H4 (cell line): ENCODE data around the gene DYRK1B. TPM values are rescaled to one million over a fixed set of nuclear protein-coding genes. Genes with fewer than 3 reads are reported as not detected.
"Not testable (repeated sequence)": the region's sequence is repeated elsewhere in the genome, so short reads cannot be mapped to it uniquely, and the experiment has no call there.

Experiments
- DNase-seq: peaks from one replicate; pipeline ENCODE4 v3.0.0-alpha.2; 2015; ENCODE audit warnings: low spot score
- total RNA-seq: library from RNA; depleted of rRNA; stranded (reverse); fragments of >200 nt; shearing (Covaris generic); gene quantifications from 2 replicates; pipeline ENCODE4 v1.2.3, GENCODE V29; 2014

DYRK1B gene
- total RNA-seq, 1 experiment from 2014 or later = 4.2 TPM

DNA sequence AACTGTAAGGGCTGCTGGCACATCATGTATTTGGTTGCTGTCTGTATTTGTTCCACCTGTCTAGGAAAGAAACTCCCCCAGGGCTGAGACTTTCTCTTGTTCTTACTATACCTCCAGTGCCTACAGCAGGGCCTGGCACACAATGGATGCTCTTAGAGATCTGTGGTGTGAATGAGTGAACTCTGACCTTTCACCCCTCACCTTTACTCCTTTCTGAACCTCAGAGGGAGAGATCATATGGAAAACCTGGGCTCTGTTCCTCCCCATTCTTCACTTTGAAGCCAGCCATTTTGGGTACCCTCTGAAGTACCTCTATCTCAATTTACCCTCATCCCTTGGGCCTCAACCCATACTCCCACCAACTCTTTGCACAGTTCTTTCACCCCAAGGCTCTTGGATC lies 3.1 kb downstream of the DYRK1B start:
- no peak for DNase-seq

DNA sequence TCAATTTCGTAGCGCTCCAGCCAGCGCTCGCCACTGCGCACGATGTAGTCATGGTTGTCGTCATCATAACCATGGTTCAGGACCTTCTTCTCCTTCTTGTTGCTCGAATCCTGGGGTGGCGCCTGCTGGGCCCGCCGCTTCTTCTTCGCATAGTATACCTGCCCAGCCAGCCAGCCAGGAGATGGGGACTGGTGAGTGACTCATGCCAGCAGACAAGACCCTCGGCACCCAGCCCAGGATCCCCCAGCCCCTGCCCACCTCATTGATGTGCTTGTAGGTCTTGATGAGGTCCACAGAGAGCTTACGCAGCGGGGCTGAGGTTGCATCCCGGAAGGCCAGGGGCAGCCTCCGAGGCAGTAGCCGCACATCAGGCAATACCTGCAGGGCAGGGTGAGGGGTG lies 3.6 kb downstream of the DYRK1B start:
- DNase-seq = no peak

DNA sequence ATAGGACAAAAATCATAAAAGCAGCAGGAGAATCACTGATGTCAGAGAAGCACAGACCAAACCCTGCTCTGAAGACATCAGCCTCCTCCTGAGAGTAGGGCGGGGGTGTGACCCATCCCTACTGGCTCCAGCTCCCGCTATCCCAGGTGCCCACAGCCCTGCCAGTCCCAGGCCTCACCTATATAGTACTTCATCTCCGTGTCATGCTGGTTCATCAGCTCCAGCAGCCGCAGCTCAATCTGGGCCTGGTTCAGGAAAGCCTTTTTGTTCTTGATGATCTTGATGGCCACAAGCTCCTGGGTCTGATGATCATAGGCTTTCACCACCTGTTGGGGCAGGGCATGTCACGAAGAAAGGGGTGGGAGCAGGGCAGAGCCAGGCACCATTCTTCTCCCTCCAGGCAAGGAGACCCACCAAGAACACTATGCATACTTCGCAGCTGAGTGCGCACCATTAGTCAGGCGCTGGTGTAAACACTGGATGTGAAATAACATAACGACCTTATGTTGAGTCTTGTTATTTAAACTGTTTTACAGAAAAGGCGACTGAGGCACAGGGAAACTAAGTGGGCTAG lies 4.2 kb downstream of the DYRK1B start:
- no peak for DNase-seq

DNA sequence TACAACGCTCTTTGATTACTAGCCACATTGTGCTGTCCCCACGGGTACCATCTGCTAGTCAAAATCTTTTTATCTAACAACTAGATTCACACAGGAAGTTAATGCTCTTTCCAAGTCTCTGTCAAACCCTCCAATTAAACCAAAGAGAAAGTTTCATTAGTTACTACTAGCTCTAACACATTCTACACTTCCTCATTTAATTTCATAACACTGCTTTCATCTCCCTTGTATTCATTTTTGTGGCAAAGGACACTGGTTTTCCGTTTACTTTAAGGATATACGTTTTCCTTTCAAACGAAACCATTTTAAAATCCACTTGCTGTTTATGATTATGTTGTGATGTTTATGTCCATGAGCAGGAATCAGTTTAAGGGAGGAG lies 5.3 kb downstream of the DYRK1B start:
- DNase-seq = no peak

DNA sequence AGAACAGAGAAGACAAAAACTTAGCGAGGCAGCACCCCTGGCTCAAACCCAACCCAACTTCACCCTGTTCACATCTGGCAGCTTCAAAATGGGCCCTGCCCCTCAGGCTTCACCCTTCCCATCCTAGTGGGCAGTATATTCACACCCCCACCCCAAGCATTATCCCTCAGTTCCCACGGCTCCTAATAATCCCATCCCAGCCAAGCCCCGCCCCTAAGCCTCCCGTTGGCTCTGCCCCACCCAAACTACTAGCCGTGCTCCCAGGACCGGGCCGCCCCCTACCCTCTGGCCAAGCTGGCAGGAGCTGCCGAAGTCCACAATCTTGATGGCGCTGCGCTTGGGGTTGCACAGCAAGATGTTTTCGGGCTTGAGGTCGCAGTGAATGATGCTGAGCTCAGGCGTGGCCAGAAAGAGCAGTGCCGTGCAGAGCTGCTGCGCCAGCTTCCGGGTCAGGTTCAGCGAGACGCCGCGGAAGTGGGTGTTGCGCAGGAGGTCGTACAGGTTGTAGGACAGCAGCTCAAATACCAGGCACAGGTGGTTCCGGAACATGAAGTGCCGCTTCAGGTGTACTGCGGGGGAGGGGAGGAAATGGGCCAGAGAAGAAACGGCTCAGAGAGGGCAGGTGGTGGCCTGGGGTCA lies 5.8 kb downstream of the DYRK1B start:
- DNase-seq = no peak

DNA sequence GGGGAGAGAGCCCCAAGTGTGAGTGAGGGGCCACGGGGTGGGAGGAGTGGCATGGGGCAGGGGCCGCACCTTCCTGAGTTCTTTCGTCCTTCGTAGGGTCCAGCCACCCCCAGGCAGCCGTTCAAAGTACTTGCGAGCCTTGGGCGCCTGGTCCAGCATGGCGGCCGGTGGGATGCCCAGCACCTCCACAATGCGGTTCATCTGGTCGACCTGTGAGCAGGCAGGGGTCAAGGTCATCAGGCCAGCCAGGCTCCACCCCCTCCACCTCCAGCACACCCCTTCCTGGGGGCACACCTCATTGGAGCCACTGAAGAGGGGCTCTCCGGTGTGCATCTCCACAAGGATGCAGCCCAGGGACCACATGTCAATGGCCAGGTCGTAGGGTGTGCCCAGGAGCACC lies 6.7 kb downstream of the DYRK1B start:
- no peak for DNase-seq

DNA sequence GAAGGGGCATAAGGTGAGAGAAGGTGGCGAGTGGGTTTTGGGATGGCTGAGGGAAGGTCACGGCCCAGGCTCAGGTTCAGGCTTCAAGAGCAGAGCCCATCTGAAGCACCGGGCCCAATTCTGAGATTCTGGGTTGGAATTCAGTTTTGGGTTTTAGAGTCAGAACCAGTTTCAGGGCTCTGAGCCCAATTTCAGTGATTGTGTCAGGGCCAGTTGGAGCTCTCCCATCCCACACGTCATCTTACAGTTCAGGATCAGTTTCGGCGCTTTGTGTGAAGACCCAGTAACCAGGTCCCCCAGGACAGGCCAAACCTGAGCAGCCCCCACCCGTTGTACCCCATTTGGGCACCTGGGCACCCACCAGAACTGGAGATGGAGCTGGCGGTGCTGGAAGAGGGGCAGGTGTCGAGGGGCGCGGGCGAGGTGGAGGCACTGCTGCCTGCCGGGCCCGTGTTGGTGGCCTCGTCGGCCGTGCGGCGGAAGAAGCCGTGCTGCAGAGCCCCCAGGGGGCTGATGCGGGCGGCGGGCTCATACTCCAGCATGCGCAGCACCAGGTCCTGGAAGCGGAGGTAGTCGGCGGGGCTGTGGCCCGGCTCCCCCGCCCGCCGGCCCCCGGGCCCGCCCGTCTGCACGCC lies 7.5 kb downstream of the DYRK1B start:
- DNase-seq = no peak

DNA sequence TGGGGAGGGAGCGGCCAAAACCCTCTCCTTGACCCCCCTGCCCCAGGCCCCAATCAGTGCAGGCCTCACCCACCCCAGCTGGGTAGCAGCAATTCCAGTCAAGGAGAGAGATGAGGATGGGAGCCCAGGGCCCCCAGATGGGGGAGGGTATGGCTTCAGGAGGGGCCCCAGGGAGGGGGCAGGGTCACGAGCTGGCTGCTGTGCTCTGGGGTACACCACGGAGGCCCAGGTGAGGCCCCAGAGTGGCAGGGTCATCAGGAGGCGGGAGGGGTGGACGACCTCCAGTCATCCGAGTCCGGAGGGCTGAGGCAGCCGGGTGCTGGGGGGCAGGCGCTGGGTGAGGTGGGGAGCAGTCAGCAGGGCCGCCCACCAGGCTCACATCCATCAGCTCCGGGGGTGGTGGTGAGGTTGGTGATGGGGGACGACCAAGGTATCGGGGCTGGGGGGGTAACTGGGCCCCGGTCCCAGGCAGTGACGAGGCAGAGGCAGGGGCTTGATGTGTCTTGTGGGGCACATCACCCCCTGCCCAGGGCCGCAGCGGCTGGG lies 8.4 kb downstream of the DYRK1B start:
- no peak for DNase-seq

DNA sequence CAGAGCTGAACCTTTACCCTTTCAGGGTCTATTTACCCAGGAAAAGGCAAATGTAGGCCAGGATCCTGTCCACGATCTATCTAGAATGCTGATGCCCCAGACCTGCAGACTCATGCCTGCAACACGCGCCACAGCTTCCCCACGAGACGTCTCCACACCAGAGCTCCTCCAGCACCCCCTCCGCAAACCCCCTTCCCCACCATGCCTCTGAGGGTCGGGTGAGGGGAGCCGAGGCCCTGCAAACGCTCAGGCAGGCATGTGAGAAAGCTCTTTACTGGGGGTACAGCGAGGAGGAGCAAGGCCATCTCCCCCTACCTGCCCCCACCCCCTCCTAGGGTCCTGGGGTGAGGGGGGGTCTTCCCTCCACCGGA lies 8.9 kb downstream of the DYRK1B start:
- no peak for DNase-seq

DNA sequence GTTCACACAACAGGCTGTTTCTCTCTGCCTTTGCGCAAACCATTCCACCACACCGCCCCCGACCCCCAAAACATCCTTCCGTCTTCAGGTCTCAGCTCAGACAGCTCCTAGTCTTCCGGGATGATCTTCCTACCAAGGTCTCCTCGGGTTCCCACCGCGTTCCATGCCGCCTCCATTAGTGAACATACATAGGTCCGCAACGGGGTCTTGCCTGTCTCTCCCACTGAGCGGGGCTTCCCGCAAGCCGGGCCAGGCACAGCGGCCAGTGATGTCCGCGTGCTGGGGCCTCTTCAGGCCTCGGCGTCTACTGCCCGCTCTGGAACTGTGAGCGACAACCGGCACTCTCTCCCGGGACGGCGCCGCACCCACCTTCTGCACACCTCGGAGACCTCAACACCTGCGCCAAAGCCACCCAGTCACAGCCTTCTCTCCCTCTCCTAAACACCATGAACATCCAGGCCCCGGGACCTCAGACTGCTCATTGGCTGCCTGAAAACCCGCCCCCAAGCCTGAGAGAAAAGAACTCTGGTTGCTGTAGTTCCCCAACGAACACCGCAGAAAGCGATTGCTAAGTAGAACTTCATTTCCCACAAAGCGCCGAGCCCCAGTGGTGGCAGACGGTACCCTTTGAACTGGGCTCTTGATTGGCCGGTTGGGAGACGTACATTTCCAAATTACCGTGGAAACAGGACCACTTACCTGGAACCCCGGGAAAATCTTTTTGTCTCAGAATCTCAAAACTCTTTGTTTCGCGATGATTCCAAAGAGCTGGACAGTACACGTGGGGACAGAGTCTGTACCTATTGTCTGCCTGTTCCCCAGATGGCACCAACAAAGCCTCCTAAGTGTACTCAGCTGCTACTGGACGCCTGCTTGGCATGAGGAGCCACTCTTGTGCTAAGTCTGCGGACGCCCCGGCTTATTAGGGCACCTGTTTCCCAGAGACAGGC lies 9.5 kb downstream of the DYRK1B start:
- DNase-seq = peak; percentile 73

DNA sequence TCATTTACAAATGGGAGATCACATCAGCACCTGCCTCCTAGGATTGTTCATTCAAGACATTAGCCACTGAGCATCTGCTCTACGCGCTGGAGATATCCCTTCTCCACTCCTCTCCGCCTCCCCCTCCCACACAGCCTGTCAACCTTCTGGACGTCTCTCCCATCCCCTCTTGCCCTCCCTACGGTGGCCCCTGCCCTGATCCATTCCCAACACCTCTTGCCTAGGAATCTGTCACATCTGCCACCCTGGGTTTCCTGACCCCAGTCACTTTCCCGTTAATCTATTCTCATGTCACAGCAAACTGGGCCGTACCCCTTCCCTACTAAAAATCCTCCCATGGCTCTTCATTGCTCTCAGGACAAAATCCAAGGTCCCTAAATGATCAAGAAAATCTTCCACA lies 10.3 kb downstream of the DYRK1B start:
- DNase-seq = no peak

DNA sequence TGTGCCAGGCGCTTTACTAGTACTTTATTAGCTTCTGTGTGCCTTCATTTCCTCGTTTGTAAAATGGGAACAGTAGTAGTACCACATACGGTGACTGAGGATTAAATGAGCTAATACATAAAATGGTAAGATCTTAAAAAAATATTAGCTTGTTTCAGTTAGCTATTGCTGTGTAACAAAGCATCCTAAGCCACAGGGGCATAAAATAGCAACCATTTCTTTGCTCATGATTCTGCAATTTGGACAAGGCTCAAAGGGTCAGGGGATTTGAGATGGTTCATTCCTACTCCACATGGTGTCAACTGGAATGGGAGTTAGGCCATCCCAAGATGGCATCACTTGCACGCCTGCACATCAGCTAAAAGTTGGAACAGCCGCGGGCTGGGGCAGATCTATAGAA lies 13.3 kb downstream of the DYRK1B start:
- no peak for DNase-seq

DNA sequence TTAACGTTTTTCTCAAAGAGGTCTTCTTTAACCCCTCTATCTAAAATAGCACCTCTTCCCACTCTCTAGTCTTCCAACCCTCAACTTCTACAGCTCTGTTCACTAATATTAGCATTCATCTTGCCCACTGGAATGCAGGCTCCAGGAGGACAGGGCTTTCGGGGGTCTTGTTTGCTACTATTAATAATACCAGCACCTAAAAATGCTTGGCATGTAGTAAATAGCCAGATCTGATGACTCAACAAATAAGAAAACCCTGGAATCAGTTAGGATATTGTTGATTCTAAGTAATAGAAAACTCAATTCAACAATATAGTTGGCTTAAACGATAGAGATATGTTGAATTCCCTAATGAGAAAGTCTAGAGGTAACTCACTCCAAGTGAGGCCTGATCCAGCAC lies 14.2 kb downstream of the DYRK1B start:
- no peak for DNase-seq

DNA sequence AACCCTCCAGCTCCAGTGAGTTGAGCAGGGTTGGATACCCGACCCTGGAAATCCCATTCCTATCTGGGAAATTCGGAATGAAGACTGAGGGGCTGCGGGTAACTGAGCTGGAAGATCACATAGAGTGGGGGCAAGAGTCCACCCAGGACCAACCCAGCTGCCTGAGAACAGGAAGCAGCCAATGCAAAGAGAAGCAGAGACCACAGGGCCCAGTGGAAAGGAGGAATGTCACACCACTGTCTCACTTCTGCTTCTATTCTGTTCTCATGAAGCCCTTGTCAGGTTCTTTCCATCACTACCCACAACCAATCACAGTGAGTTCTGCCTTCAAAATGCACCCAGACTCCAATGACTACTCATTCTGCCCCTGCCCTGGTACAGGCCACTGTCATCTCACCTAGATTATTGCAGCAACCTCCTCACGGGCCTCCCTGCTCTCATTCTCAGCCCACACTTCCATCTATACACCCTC lies 15.3 kb downstream of the DYRK1B start:
- DNase-seq = no peak

DNA sequence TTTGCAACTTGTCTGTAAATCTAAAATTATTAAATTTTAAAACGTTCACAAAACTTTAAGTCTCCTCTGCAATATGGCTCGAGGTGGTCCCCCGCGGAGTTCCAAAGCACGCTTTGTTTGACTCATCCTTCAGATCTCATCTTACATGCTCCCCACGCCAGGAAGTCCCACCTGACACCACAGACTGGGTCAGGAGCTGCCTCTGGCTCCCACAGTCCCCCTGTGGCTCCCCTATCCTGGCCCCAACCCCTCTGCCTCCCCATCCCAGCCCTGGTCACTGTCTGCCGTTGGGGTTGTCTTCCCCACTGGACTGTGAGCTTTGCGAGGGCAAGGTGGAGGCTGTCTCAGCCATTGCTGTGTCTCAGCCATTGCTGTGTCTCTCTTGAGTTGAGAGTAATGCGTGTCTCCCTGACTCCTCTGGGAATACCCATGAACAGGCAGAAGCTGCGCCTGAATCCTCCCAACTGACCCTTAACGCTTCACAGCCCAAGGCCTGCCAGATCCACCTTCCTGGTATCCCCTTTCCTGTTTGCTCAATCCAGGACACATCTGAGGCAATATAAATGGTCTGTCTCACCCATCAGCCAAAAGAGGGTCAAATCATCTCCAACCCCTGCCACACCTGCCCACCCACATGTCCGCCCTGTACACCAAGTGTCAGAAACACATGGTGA lies 15.9 kb downstream of the DYRK1B start:
- DNase-seq = no peak

DNA sequence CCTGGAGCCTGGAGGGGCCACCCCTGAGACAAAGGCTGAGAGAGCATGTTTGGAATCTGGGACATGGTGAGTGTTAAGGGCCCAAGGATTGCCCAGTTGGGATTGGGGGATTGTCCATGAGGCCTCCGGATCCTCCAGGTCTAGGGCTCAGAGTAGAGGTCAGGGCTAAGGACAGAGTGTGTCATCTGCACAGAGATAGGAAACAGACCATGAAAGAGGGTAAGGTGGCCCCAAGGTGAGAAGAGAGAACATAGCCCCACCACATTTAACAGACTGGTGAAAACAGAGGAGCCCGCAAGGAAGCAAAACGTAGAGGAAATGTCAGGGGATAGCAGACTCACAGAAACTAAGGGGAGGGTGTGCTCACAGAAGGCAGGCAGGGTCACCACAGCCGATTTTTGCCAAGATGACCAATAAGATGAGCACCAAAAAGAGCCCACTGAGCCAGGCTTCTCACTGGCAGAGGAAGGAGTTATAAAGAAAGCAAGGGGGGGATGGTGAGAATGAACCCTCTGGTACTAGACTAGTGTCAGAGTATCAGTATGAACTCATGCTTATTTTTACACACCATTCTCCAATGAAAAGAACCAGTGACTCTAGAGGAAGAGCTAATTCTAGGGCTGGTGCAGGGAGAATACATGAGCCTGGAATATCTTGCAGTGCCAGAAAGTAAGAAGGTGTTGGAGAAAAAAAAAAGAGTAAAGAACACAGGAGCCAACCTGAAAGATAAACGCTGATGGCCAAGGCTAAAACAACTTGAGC lies 17.5 kb downstream of the DYRK1B start:
- DNase-seq = no peak

DNA sequence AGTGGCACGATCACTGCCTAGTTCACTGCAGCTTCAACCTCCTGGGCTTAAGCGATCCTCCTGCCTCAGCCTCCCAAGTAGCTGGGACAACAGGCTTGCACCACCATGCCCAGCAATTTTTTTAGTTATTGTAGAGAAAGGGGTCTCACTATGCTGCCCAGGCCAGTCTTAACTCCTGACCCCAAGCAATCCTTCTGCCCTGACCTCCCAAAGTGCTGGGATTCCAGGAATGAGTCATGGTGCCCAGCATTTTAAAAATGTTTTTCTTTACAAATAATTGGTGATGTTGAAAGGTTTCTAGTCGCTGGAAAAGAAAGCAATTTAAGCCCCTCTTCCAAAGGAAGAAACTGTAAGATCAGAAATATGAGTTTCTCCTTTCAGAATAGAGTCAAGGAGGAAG lies 19.4 kb downstream of the DYRK1B start:
- DNase-seq = no peak

DNA sequence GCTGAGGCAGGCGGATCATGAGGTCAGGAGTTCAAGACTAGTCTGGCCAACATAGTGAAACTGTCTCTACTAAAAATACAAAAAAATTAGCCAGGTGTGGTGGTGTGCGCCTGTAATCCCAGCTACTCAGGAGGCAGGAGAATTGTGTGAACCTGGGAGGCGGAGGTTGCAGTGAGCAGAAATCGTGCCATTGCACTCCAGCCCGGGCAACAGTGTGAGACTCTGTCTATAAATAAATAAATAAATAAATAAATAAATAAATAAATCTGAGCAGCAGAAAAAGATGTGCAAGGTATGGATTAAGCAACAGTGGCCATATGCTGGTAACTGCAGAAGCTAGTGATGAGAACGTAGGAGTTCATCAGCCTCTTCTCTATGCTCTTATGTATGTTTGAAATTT lies 19.9 kb downstream of the DYRK1B start:
- not testable (repeated sequence) for DNase-seq

DNA sequence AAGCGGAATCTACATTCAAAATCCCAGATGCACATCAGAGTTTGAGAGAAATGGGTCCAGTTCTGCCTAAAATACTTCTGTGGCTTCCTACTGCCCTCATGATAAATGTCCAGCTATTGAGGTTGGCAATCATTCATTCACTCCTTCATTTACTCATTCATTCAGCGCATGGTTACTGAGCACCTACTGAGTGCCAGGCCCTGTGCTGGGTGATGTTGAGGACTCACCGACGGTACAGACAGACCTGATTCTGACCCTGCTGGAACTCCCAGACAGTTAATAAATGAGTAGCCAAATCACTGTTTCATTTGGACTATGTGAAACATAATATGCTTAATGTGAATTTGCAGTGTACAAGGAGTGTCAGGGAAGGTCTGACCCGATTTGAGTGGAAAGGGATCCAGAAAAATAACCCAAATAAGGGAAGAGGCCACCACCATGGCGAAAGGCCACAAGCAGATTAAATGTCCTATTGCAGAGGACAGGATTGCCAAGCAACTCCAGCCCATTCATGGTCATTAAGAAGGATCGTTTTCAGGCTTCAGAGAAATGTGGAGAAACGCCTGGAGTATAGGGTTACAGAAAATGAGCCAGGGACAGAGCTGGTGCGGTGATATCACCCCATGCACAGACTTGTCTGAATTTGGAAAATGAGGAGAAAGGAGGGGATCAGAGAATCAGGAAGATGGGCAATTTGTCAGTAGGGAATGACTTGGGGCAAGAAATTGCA lies 20.5 kb downstream of the DYRK1B start:
- no peak for DNase-seq

DNA sequence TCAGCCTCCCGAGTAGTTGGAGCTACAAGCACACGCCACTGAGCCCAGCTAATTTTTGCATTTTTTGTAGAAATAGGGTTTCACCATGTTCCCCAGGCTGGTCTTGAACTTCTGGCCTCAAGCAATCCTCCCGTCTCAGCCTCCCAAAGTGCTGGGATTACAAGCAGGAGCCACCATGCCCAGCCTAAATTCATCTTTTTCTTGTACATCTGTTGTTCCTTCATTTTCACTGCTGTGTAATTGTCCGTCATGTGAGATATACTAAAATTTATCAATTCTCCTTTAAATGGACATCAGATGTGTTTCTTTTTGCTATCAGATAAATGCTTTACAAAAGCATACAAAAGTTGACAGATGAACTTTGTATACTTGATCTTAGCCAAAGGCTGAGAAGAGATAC lies 22.9 kb downstream of the DYRK1B start:
- DNase-seq = no peak
